ENCODE measurements around the gene SPANXD.

Gene SPANXD

DNA sequence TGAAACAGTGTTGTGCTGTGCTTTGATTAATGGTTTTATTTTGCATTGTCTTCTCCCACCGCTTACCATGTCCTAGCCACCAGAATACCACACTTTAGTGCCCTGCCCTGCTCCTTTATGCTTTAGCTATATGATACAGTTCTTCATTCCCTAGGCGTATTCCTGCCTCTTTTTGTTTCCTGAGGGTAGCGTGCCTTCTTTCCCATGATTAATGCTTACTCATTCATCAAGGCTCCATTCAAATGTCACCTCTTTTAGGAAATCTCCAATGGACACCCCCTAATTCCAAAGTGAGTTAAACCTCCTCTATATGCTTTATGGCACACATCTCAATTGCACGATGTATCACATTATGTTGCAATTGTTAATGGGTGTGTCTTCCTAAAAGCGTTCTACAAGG lies 46.3 kb downstream of the SPANXD start:
- Histone ChIP-seq H3K36me3 (ENCODE audit: insufficient read depth, low read length) (no peaks in the 10 kb centered on the region), H3K4me1 (ENCODE audit: control insufficient read depth, insufficient read depth, low read length) (no peaks in the 10 kb centered on the region), H3K9me3 (replicated peaks; ENCODE audit: low read length) (no peaks in the 10 kb centered on the region), H3K4me3 (ENCODE audit: low read length) (no peak overlapping the region), H3K4me2 (ENCODE audit: low read length) (no peak overlapping the region), H3K27me3 (ENCODE audit: control insufficient read depth, insufficient read depth, low read length) (no peaks in the 10 kb centered on the region), H3K9ac (ENCODE audit: low read depth, low read length) (no peak overlapping the region)

Measured in skeletal muscle satellite cell (primary cell).